HG02610 (cell line): ENCODE data around the gene SCAPER.

ENCODE experiments used
- ATAC-seq: cut with Tn5 transposase; IDR thresholded peaks from one replicate; pipeline ENCODE4 v1.9.1; 2021; ENCODE audit warnings: mild to moderate bottlenecking, moderate library complexity; ENCODE audit not compliant: unreplicated experiment

Gene SCAPER

DNA sequence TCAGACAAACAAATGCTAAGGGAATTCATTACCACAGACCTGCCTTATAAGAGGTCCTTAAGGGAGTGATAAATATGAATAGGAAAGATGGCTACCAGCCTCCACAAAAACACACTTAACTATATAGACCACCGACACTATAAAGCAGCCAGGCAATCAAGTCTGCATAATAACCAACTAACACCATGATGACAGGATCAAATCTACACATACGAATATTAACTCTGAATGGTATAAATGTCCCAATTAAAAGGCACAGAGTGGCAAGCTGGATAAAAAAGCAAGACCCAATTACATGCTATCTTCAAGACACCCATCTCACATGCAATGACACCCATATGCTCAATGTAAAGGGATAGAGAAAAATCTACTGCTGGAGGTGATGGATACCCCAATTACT, 221.1 kb downstream of the SCAPER start:
- no peak for ATAC-seq

DNA sequence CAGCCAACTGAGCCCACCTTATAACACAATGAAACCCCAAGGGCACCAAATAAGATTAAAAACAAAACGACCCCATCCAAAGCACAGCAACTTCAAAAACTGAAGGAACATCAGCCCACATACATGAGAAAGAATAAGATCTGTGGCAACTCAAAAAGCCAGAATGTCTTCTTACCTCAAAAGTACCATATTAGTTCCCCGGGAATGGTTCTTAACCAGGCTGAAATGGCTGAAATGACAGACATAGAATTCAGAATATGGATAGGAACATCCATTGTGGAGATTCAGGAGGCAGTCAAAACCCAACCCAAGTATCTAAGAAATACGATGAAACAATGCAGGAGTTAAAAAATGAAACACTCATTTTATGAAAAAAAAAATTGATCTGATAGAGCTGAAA, 222.3 kb downstream of the SCAPER start:
- ATAC-seq = no peak

DNA sequence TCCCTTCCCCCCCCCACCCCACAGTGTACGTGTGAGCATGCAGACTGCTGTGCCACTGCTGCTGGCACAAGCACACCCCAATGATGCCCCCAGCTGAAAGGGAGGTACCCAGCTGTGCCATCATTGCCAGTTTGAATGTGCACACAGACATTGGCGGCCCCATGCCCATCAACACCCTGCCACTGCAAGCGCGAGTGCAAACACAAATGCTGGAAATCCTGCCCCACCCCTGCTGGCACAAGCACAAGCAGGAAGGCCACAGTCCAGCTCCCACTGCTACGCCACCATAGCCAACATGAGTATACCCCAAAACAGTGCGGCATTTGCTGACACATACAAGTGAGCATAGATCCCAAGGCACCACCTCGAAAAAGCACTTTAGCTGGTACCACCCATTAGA, 222.9 kb downstream of the SCAPER start:
- ATAC-seq = no peak

DNA sequence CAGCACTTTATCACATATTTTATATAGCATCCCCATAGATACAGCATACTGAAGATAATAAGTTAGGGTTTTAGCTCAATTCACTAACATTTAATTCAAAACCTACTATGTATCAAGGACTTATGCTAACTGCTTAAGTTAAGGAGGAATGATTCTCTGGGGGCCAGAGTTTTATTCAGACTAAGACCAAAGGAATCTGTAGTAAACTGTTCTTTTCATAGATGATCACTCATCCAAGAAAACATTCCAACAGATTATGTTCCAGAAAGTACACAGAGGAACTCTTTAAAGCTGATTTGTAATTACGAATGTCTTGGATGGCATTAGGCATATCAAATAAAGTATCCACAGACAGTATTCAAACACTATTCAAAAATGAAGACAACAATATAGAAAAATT, 226.4 kb downstream of the SCAPER start:
- ATAC-seq = no peak

DNA sequence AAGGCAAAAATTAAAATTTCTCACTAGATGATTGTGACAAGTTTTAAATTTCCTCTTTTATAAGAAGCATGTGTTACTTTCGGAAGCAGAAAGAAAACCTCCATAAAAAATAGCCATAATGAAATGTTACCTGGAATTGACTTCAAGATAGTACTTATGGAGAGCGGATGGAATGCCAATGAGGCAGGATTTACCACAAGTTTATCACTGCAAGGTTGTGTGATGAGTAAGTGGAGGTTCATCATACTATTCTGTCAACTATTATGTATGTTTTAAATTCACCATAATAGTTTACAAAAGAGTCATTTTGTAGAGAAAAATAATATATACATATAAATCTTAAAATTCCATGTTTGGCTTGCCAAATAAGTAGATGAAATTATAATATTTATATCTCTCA, 230.3 kb downstream of the SCAPER start:
- ATAC-seq = no peak

DNA sequence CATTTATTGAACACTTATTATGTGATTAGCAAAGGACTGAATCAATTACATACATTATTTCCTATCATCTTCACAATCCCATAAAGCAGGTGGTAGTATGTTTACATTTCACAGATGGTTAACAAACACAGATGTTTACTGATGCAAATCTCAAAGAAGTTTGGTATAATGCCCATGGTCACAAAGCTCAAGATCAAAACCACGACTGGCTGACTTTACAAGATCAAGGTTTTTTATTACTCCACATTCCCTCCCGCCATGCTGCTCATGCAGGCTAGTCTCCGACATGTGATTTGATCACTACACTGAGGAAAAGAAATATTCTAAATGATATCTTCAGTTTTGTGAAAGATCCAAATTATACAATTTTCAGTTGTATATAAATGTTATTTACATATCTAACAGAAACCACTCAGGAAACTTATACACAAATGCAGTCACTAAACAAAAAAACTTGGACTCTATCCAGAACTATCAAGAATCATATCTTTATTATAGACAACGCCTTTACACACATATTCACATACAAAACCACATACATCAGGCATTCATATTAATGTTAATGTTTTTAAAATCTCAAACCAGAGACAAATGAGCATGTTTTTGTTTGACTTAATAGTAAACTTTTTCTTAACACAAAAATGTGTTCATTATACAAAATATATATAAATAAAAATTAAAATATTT, 235.5 kb downstream of the SCAPER start:
- ATAC-seq = no peak

DNA sequence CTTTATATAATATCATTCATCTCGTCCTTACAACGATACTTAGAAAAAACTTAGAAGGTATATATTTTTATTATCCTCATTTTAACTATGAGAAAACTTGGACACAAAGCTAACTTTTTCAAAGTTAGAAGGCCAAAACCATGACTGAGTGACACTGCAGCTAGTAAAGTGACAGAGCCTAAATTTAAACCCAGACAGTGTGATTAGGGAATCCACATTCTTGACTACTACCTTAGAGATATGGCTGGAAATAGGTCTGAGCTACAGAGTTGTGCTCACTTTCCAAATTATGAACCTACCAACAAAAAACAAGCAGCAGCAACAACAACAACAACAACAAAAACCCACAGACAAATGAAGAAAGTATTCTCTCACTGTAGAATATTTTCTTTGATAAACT, 236.2 kb downstream of the SCAPER start:
- ATAC-seq = no peak

DNA sequence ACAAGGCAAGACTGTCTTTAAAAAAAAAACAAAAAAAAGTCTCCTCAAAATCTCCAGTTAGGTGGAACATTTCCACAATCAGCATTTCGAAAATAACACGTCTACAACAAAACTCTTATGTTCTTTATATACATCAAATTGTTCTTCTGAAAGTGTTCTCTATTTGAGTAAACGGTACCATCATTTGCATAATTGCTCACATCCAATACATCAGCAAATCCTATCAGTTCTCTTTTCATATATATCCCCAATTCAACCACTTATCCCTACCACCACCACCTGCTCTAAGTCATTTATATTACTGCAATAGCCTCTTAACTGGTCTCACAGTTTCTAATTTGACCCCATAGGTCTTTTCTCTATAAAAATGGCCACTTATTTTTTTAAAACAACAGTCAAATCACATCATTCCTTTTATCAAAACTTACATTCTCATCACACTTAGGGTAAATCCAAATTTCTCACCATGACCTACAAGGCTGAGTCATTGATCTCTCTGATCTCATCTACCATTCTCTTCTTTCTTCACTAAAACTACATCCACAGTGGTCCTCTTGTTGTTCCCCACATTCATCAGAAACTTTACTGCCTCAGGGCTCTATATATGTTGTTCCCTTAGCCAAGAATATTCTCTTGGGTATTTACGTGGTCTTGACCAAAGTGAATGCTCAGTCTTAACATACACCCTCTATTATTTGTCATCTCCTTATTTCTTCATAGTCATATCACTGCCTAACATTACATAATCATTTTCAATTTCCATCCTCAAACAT, 237.0 kb downstream of the SCAPER start:
- ATAC-seq = no peak

DNA sequence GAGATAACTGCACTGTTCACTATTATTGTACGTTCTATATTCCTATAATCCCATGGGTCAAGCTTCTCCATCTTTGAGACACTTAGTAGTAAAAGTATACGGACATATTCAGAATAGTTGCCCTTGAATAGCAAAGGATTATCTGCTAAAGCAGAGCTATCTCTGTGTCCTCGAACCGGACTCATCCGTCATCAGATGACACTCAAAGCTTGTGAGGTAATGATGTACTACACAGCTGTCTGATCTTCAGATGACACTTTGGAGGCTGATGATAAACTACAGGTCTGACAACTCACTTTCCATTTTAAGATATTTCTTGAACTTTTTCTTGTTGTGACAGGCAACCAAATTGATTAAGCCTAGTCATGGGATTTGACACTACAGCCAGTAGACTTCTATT, 240.2 kb downstream of the SCAPER start:
- no peak for ATAC-seq

DNA sequence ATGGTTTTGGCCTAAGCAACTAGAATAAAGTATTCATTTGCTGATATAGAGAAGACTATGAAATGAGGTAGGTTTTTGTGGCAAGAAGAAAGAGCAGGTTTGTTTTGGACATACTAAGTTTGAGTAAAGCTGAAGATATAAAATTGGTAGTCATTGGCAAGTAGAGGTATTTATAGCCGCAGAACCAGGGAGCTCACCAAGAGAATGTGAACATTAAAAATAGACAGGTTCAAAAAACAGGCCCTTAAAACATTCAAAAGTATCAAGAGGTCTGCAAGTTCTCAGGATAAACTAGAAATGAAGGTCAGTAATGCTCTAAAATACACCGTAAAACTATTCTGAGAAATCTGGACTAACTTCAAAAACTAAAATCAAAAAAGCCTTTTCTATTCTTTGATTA, 240.7 kb downstream of the SCAPER start:
- ATAC-seq = no peak

DNA sequence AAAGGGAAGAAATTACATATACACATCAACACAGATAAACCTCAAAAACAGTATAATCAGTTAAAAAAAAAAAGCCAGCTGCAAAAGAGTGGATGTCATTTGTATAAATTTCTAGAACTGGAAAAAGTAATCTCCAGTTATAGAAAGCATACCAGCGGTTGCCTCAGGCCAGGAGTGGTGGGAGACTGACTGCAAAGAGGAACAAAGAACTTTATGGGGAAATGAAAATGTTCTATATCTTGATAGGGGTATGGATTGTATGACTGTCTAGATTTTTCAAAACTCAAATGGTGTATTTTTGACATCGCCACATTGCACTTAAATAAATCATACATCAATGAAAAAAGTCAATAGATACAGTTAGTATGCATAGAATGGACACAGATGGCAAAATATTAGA, 241.6 kb downstream of the SCAPER start:
- no peak for ATAC-seq

DNA sequence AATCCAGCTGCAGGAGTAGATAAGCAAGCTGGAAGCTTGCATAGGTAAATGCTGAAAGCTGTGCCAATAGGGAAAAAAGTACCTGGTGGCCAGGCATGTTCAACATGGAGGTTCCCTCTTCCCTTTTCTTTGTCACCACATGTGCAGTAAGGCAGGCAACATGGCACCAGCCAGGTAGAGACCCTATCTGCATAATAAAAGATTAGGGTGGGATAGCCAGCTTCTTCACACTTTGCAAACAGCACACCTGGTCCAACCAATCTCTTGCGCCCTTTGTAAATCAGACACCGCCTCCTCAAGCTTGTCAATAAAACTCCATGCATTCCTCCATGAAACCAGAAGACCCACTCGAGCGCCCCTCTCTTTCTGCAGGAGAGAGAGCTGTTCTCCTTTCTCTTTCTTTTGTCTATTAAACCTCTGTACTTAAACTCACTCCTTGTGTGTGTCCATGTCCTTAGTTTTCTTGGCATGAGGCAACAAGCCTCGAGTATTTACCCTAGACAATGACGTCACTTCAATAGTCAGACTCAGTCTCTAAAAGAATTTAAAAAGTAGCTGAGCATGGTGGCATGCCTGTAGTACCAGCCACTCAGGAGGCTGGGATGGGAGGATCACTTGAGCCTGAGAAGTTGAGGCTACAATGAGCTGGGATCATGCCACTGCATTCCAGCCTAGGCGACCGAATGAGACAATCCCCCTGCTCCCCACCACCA, 256.3 kb downstream of the SCAPER start:
- ATAC-seq = no peak

DNA sequence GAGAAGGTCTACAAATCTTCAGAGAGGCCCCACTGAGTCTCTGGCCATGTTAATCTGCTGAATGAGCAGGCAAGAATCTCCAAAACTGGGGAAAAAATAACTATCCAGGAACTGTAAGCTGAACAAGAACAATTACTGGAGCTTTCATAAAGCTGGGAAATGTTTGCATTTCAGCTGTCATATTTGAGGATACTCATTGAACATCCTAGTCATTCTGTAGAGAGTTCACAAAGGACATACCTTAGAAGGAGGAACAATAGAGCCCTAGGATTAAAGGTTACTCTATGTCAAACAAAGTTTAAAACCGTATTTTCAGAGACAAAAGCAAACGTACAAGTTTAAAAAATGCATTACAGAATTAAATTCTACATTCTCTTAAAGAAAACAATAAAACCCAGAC, 257.5 kb downstream of the SCAPER start:
- ATAC-seq = no peak

DNA sequence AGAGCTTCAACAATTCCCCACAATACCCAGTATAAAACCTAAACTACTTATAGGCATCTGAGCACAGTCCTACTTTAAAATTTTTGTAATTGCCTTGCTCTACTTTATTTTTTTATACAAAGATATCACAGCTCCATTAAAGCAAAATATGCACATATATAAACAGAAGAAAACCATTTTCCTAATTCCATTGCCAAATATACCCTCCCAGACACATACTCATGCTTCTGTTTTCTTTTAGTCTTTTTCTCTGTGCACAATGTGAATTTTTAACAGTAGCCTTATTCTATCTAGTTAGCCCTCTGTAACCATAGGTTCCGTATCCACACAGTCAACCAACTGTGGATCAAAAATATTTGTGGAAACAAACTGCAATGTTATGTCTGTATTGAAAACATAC, 260.5 kb downstream of the SCAPER start:
- ATAC-seq = no peak

DNA sequence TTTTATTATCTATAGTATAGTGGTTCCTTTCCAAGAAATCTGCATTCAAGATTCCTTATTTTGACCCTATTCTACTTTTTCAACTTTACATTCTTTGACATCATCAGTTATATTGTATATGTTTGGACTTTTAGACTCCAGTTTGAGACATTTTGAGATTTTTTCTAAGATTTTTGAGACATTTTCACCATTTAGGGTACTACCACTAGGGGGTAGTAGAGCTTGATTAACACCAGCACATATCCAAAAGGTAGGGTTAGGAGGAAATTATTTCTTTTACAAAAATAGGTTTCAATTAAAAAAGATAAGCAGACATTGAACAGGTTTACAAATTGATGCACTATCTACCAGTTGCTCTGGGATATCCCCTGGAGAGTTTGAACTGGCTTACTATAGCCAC, 262.5 kb downstream of the SCAPER start:
- no peak for ATAC-seq

DNA sequence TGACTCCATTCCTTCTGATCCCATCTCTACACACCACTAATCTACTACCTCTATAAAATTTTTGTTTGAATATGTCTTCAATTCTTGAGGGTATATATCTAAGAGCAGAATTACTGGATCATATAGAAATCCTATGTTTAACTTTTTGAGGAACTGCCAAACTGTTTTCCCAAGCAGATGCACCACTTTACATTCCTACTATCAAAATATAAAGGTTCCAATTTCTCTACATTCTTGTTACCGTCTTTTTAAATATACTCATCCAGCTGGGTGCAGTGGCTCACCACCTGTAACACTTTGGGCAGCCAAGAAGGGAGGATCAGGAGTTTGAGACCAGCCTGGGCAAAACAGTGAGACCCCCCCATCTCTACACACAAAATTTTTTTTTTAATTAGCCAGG, 268.0 kb downstream of the SCAPER start:
- no peak for ATAC-seq

DNA sequence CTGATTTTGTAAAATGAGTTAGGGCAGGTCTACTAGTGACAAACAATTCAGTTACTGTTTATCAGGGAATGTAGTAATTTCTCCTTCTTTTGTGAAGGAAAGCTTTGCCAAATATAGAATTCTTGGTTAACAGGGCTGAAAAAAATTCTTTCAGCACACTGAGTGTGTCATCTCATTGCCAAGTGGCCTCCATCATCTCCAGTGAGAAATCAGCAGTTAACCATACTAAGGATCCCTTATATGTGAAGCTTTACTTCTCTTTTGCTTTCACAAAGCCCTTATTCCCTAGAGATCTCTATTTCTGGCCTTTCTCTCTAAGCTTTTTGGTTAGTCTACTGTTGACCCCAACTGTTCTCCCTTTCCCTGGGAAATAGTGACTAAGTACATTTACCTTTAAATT, 269.1 kb downstream of the SCAPER start:
- ATAC-seq = no peak

DNA sequence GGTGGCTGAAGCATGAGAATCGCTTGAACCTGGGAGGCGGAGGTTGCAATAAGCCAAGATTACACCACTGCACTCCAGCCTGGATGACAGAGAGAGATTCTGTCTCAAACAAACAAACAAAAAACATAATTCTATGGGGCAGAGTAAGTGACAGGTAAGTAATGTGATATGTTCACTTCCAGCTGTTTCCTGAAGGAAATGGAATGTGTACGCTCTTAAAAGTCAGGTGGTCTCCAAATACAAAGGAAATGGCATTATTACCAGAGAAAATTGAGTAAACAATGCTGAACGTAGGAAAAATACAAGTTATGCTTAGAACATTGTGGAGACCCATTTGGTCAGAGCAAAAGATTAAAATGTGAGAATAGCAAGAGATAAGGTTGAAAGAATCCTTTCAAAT, 278.5 kb downstream of the SCAPER start:
- no peak for ATAC-seq

DNA sequence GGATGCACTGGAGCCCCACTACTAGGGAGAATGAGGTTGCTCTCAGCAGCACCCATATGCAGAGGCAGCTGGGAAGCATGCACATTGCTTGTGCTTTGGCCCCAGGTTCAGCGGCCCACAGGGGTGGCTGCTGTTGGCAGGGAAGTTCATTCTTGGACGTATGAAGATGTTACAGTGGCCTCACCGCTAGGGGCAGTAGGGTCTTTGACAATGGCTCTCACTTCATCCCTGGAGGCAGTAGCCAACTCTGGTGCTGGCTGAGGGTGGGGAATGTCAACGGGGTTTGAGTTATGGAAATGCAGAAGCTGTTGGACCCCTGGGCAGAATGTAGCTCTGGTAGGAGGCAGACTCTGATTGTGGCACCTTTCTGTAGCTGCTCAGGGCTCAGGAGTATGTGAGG, 279.9 kb downstream of the SCAPER start:
- no peak for ATAC-seq

DNA sequence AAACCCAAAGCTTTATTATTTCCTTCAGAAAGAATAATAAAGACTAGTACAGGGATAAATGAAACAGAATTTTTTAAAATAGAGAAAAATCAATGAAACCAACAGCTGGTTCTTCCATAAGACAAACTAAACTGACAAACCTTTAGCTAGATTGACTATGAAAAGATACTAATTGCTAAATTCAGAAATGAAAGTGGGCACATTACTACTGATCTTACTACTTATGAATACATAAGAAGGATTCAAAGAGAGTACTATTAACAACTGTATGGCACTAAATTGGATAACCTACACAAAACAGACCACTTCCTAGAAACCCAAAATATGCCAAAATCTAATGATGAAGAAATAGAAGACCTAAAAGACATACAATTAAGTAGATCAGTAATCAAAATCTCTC, 290.4 kb downstream of the SCAPER start:
- no peak for ATAC-seq

DNA sequence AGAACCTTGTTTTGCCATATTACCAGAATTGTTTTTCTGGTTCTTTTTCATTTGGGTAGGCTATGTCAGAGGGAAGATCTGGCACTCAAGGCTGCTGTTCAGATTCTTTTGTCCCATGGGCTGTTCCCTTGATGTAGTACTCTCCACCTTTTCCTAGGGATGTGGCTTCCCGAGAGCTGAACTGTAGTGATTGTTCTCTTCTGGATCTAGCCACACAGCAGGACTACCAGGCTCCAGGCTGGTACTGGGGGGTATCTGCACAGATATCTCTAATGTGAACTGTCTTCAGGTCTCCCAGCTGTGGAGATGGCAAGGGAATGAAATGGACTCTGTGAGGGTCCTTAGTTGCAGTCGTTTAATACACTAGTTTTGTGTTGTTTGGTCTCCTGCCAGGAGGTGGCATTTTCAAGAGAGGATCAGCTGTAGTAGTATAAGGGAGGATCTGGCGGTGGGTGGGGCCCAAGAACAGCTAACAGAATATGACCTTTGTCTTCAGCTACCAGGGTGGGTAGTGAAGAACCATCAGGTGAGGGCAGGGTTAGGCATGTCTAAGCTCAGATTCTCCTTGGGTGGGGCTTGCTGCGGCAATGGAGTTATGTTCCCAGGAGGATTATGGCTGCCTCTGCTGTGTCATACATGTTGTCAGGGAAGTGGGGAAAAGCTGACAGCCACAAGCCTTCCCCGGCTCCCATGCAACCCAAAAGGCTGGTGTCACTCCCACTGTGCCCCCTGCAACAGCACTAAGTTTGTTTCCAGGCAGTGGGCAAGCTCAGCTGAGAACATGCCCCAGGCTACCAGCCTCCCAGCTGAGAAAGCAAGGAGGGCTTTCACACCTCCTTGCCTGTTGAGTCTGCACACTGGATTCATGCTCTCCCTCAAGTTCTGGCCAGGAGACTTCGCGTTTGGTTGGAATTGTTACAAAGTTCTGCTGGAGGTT, 316.1 kb downstream of the SCAPER start:
- ATAC-seq = no peak
